WI38 (cell line): ENCODE results near the gene CBLN1.

Experiments used
- H3K4me3 ChIP-seq: 2 replicates; pipeline ENCODE4 v1.5.1; 2011; ENCODE audit warnings: low read depth, mild to moderate bottlenecking, control low read depth, low read length
- TF ChIP-seq, protein P1 (sequence below): IDR thresholded peaks from 2 replicates; pipeline ENCODE4 v1.5.1; 2012; ENCODE audit warnings: low read depth, mild to moderate bottlenecking, control low read depth, low read length

CBLN1 gene

DNA sequence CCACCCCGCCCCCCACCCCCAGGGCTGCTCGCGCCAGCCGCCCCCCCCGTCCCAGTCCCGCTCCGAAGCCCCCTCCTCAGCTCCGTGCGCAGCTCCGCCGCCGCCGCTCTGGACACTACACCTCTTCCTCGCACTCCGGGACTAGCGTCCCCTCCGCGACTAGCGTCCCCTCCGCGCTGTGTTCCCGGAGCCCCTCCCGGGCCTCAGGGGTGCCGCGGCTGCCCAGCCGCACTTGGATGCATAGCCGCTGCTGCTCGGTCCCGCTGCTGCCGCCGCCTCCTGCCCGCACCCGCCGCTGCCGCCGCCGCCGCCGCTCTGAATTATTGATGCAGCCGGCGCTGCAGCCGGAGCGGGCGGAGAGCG is at the start of gene CBLN1:
Gene CBLN1 (minus strand): TSS at position 359 of the 363 bp plus-strand sequence. CDS start 373 bp downstream, outside the sequence.
- TF ChIP-seq, protein P1, sequence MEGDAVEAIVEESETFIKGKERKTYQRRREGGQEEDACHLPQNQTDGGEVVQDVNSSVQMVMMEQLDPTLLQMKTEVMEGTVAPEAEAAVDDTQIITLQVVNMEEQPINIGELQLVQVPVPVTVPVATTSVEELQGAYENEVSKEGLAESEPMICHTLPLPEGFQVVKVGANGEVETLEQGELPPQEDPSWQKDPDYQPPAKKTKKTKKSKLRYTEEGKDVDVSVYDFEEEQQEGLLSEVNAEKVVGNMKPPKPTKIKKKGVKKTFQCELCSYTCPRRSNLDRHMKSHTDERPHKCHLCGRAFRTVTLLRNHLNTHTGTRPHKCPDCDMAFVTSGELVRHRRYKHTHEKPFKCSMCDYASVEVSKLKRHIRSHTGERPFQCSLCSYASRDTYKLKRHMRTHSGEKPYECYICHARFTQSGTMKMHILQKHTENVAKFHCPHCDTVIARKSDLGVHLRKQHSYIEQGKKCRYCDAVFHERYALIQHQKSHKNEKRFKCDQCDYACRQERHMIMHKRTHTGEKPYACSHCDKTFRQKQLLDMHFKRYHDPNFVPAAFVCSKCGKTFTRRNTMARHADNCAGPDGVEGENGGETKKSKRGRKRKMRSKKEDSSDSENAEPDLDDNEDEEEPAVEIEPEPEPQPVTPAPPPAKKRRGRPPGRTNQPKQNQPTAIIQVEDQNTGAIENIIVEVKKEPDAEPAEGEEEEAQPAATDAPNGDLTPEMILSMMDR: no peak
- H3K4me3 ChIP-seq: no peak within 1 kb of the TSS

- TF ChIP-seq, protein P1: no peak
- H3K4me3 ChIP-seq: no peak overlapping the region
These were observed 49.0 kb upstream of the CBLN1 start for GRCh38 chr16:49330562-49331201.

DNA sequence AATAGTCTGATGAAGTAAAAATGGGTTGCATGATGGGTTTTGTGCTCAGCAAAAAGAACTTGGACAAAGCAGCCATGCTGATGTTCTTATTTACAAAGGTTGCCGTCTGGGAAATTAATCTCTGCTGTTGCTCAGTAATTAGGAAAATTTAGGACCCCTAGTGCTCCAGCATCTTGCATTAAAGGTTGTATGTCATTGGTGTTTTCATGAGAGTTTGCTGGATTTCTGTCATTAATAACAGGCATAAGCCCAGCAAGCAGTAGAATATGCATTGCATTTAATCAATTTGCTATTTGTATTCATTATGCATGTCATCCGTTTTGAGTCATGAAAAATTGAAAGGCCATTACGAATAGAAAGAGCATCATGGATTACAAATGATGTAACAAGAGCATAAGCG is 46.7 kb upstream of the CBLN1 start:
- TF ChIP-seq, protein P1: no peak
- no peak overlapping the region for H3K4me3 ChIP-seq

- TF ChIP-seq, protein P1: no peak
- H3K4me3 ChIP-seq: no peak overlapping the region
These were observed 45.8 kb upstream of the CBLN1 start for GRCh38 chr16:49327466-49327865.

DNA sequence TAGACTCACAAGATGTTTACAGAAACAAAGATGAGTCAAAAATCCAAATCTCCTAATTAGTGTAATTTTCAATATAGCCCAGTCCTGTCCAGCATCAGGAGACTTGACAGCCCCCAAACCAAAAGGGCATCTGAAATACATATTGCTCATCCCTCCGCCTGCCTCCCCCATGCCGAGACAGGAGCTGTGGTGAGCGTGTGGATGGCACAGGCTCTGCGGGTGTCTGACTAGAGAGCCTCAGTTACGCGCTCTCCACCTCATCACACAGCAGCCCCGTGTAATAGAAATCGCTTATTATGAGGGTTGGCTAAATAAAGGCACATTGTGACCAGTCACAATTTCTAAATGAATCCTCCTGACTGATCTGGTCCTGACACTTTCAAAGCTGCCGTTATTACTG is 43.1 kb upstream of the CBLN1 start:
- TF ChIP-seq, protein P1: no peak
- H3K4me3 ChIP-seq: no peak overlapping the region

DNA sequence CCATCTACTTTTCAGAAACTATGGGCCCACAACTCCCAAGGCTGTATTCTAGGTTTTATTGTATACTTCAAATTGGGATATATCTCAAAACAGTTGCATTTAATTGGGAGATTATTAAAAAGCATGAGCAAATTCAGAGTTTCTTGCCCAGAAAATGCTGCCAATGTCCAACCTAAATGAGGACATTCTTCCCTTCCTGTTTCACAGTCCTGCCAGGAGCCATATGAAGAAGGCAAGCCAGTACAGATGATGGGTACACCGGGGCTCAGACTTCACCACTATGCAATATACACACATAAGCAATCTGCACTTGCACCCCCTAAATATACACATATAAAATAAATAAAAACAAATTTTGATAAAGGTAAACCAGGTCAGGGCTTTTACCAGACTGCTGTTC is 34.0 kb upstream of the CBLN1 start:
- H3K4me3 ChIP-seq: no peak overlapping the region
- TF ChIP-seq, protein P1: no peak

GRCh38 chr16:49312389-49312985 is 30.8 kb upstream of the CBLN1 start:
- H3K4me3 ChIP-seq: no peak overlapping the region
- TF ChIP-seq, protein P1: no peak
